Osteocyte (in vitro differentiated cells): Measurements from ENCODE around the gene POR. TPM values are rescaled to one million over a fixed set of nuclear protein-coding genes. Genes with fewer than 3 reads are reported as not detected.

Source experiments
- DNase-seq: peaks from one replicate; pipeline ENCODE4 v3.0.0; 2021; ENCODE audit warnings: mixed read lengths; ENCODE audit not compliant: unreplicated experiment; ENCODE audit errors: extremely low spot score
- H3K27ac Mint-ChIP-seq: one replicate; pipeline ENCODE4 v1.8.0; 2021; ENCODE audit warnings: mild to moderate bottlenecking, mixed read lengths; ENCODE audit not compliant: unreplicated experiment
- H3K27me3 Mint-ChIP-seq: one replicate; pipeline ENCODE4 v1.8.0; 2021; ENCODE audit warnings: mixed read lengths; ENCODE audit not compliant: unreplicated experiment
- H3K36me3 Mint-ChIP-seq: one replicate; pipeline ENCODE4 v1.8.0; 2021; ENCODE audit warnings: mixed read lengths; ENCODE audit not compliant: unreplicated experiment
- H3K4me1 Mint-ChIP-seq: one replicate; pipeline ENCODE4 v1.8.0; 2021; ENCODE audit warnings: mixed read lengths; ENCODE audit not compliant: unreplicated experiment
- H3K4me3 Mint-ChIP-seq: one replicate; pipeline ENCODE4 v1.8.0; 2021; ENCODE audit warnings: mild to moderate bottlenecking, moderate library complexity, mixed read lengths; ENCODE audit not compliant: unreplicated experiment
- H3K9me3 Mint-ChIP-seq: one replicate; pipeline ENCODE4 v1.8.0; 2021; ENCODE audit warnings: mixed read lengths; ENCODE audit not compliant: unreplicated experiment
- total RNA-seq: library from RNA; stranded (reverse); gene quantifications from 2 replicates; pipeline ENCODE4 v1.2.1, GENCODE V29; 2021
- TF ChIP-seq, protein P1 (sequence below): fragments of 200-600 bp; sonication (generic); IDR thresholded peaks from 2 replicates; pipeline ENCODE4 v1.5.0; 2021; ENCODE audit warnings: antibody characterized with exemption, mild to moderate bottlenecking, moderate library complexity

POR gene
- total RNA-seq, 1 donor from 2014 or later = 62.1 TPM

DNA sequence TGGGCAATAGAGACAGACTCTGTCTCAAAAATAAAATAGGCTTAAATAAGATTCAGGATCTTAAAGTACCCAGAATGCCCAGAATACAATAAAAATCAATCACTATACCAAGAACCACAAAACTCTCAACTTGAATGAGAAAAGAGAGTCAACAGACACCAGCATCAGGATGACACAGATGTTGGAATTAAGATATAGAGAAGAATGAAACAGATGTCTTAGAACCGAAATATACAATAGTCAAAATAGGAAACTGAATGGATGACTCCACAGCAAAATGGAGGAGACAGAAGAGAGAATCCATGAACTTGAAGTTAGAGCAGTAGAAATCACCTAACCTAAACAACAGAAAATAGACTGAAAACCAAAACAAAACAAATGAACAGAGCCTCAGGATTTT is 29.6 kb downstream of the POR start:
- Mint-ChIP-seq H3K27me3 (no peaks in the 10 kb centered on the region), H3K27ac (no peak overlapping the region), H3K4me1 (no peaks in the 10 kb centered on the region), H3K9me3 (peaks cover 4% of the 10 kb centered on the region), H3K4me3 (no peak overlapping the region), H3K36me3 (peaks cover 5% of the 10 kb centered on the region)
- TF ChIP-seq, protein P1, sequence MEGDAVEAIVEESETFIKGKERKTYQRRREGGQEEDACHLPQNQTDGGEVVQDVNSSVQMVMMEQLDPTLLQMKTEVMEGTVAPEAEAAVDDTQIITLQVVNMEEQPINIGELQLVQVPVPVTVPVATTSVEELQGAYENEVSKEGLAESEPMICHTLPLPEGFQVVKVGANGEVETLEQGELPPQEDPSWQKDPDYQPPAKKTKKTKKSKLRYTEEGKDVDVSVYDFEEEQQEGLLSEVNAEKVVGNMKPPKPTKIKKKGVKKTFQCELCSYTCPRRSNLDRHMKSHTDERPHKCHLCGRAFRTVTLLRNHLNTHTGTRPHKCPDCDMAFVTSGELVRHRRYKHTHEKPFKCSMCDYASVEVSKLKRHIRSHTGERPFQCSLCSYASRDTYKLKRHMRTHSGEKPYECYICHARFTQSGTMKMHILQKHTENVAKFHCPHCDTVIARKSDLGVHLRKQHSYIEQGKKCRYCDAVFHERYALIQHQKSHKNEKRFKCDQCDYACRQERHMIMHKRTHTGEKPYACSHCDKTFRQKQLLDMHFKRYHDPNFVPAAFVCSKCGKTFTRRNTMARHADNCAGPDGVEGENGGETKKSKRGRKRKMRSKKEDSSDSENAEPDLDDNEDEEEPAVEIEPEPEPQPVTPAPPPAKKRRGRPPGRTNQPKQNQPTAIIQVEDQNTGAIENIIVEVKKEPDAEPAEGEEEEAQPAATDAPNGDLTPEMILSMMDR = no peak
- DNase-seq = no peak

DNA sequence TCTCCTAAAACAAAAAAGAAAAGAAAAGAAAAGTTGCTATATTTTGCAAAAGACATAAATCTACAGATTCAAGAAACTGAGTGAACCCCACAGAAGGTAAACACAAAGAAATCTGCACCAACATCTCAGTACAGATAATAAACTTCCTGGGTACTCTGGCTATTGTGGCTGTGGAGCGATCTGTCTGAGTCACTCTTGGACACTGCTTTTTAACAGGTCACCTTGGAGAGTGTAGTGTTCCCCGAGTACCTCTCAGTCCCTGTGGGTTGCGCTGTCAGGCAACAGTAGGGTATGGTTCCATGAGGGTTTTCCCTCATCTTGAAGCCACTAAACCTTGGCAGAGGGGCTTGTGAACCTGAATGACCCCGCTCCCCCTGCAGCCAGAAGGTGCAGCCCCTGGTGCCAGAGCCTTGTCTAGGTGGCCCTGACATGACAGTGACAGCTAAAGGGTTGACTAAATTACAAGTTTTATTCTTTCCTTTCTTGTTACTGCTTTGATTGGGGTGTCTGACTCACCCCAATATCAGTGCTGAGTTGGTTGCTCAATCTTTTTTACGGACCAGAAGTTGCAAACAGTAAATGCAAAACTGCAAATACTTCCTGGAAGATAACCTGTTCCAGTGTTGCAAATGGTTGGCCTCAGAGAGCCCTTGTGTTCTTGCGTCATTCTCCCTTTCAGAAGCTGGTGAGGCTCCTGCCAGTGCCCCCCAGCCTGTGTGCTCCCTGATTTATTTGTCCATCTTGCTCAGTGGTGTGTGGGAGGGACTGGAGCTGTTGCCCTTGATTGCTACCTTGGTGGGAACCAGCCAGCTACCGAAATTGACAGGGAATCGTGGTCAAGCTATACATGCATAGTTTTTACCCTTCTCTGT is 30.6 kb downstream of the POR start:
- TF ChIP-seq, protein P1 = no peak
- H3K4me1 Mint-ChIP-seq = no peaks in the 10 kb centered on the region
- H3K36me3 Mint-ChIP-seq = peaks cover 5% of the 10 kb centered on the region
- peaks cover 4% of the 10 kb centered on the region for H3K9me3 Mint-ChIP-seq
- no peak overlapping the region for H3K4me3 Mint-ChIP-seq
- no peak for DNase-seq
- H3K27ac Mint-ChIP-seq = no peak overlapping the region
- no peaks in the 10 kb centered on the region for H3K27me3 Mint-ChIP-seq

DNA sequence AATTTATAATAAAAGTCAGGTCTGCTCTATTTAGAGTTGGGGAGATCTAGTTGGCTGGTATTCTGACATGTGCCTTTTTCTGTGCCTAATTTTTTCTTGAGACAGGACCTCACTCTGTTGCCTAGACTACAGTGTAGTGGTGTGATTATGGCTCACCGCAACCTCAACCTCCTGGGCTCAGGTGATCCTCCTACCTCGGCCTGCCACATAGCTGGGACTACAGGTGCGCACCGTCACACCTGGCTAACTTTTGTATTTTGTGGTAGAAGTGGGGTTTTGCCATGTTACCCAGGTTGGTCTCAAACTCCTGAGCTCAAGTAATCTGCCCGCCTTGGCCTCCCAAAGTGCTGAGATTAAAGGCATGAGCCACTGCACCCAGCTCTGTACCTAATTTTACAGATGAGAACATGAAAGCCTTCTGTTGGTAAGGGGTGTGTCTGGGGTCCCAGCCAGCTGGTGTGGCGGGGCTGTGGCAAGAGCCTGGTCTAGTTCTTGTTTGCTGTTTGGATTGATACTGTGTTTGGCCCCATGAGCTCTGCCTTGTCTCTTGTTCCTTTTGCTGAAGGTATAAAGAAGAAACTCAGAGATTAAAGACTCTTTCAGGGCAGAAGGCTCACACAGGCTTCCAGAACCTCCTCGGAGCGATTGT is 31.4 kb downstream of the POR start:
- Mint-ChIP-seq H3K27ac (no peak overlapping the region), H3K27me3 (no peaks in the 10 kb centered on the region), H3K4me3 (no peak overlapping the region), H3K36me3 (peaks cover 5% of the 10 kb centered on the region), H3K9me3 (peaks cover 4% of the 10 kb centered on the region), H3K4me1 (no peaks in the 10 kb centered on the region)
- DNase-seq = no peak
- TF ChIP-seq, protein P1 = no peak

DNA sequence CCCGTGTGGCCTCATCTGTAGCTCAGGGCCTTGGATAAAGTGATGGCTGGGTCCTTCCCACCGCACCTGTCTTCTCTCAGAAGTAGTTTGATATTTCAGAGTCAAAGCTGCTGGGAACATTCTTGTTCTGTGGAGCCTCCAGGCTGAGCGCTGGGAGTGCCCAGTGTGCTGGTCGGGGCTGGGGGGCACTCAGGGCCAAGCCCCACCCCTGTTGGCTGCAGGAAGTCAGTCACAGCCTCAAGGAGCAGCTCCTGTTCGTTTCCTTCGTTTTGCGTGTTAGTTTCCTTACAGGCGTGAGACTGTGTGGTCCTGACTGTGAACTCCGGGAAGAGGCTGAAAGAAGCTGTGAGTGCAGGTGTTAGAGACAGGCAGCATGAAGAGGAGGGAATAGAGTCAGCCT is 33.2 kb downstream of the POR start:
- TF ChIP-seq, protein P1 = no peak
- Mint-ChIP-seq H3K4me3 (no peak overlapping the region), H3K9me3 (peaks cover 4% of the 10 kb centered on the region), H3K27me3 (no peaks in the 10 kb centered on the region), H3K36me3 (peaks cover 5% of the 10 kb centered on the region), H3K27ac (no peak overlapping the region), H3K4me1 (no peaks in the 10 kb centered on the region)
- no peak for DNase-seq

DNA sequence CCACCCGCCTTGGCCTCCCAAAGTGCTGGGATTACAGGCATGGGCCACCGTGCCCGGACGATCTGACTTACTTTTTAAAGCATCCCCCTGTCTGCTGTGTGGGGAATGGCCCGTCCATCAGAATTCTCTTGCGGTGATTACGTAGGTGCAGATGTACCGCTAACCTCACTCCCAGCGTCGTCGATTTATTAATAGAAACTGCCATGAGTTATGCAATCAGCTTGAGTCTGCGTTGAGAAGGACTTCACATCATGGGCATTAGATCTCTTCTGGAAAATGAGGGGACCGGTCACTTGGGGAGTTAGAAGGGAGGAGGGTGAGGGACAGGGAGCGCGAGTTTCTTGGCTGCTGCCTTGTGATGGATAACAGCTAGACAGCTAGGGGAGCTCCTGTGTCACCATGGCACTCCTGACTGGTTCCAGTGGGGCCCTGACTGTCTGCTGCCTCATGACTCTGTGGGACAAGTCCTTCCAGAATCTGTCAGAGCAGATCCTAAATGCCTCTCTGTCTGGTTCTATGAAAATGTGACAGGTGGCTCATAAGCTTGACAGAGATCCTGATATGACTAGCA is 35.2 kb downstream of the POR start:
- H3K27ac Mint-ChIP-seq = no peak overlapping the region
- H3K4me3 Mint-ChIP-seq = no peak overlapping the region
- no peaks in the 10 kb centered on the region for H3K4me1 Mint-ChIP-seq
- TF ChIP-seq, protein P1 = no peak
- DNase-seq = no peak
- no peaks in the 10 kb centered on the region for H3K27me3 Mint-ChIP-seq
- no peaks in the 10 kb centered on the region for H3K9me3 Mint-ChIP-seq
- peaks cover 4% of the 10 kb centered on the region for H3K36me3 Mint-ChIP-seq
